ENCODE results near the gene CDH4.

CDH4 gene

DNA sequence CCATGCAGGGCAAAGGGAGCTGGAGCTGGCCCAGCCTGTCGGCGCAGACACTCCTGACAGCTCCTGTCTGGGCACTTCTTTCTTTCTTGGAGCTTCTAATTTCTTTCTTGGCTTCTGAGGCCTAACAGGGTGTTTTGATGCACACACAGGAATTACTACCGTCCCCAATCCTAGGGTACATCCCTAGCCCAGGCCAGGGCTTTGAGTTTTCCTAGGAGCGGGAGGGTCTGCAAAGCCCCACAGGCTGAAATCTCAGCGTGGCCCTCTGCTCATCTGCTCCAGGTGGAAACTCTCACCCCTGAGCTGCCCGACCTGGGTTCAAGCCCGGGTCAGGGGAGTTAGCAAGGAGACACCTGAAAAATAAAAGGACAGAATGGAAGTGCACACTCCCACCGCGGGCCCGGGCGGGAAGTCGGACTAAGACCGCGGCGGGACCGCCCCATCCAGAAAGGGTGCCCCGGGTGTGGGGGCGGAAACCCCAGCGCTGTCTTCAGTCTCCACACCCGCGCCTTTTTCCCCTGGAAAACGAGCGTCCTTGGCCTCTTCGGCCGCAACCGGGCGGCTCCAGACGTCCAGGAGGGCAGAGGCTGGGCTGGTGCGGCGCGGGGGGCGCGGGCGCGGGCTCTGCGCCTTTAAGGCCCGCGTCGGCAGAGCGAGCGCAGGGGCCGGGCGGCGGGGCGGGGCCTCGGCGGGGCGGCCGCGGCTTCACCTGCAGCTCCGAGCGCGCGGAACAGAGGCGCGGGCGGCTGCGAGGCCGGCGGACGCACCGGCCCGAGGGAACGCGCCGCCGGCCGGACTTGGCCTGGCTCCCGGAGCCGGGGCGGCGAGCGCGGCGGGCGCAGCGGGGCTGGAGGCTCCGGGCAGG lies at the start of gene CDH4:
Gene CDH4, plus strand, starts transcription at position 733 of the 865 bp plus-strand sequence.
- no peak for DNase-seq

DNA sequence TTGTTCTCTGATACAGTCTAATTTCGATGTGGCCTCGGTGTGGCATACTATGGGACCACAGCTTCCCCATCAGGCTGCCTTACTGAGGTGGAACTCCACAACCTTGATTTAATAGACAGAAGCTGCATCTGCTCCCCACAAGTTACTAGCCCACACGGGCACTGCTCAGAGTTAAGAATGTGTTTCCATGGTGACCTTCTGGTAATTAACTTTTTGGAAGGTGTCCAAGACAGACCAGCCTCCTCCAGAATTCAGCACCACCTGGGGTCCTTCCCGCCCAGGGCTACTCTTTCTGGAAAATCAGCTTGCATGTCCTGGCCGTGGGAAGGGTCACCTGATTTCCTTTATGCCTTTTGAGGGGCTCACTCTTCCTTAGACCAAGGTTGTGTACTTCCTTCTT lies 48.7 kb upstream of the CDH4 start:
- no peak for DNase-seq

DNA sequence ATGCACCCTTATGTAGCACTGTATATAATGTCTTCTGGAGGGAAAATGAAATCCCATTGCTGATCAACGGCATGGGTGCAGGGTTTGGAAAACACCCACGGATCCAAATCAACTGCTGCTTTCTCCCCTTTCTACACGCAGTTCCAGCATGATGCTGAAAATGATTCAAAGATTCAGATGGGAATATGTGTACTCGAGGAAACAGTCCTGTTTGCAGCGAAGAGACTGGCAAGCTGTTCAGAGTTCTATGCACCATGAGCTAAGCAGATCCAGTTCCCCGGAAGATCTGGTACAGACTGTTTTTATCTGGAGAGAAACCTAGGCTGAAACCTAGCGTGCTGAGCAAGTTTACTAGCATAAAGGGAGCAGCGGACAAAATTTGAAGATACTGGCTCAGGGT lies 47.9 kb upstream of the CDH4 start:
- DNase-seq: no peak

DNA sequence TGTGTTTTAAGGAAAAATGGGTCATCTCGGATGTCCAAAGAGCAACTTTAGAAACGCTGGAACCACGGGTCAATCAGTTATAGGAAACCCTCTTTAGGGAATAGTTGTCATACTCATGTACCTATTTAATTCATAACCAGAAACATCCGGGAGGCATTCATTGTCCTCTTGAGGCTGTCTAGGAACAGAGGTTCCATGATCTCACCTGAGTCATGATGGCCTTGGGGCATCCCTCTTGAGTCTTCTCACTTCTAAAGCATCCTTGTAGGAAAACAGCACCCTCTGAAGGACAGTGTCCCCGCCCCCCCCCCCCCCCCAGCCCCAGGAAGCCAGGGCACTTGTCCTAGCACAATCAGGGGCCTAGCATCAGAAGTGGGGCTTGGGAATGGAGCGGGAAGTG lies 46.3 kb upstream of the CDH4 start:
- DNase-seq: no peak

DNA sequence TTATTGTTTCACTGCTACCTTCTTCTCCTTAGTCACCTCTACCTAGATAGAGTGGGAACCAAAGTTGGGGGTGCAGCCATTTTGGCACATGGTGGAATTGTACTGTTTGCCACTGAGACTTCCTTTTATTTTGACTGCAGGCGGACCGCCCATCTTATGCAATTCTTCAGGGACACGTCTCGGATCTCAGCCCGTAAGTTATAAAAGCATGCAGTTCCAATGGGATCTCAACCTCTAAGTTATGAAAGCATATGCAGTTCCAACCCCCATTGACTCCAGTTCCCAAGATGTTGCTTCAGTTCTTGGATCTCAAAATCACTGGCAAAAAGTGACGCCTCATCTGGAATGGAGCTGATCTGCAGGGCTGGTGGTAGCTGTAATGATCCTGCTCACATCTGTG lies 41.2 kb upstream of the CDH4 start:
- DNase-seq: no peak

DNA sequence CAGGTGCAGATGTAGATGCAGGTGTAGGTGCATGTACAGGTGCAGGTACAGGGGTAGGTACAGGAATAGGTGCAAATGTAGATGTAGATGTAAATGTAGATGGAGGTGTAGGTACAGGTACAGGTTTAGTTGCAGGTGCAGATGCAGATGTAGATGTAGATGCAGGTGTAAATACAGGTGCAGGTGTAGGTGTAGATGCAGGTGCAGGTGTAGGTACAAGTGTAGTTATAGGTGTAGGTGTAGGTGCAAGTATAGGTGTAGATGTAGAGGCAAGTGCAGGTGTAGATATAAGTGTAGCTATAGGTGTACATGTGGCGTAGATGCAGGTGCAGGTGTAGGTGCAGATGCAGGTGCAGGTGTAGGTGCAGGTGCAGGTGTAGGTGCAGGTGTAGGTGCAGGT lies 34.2 kb upstream of the CDH4 start:
- no peak for DNase-seq

DNA sequence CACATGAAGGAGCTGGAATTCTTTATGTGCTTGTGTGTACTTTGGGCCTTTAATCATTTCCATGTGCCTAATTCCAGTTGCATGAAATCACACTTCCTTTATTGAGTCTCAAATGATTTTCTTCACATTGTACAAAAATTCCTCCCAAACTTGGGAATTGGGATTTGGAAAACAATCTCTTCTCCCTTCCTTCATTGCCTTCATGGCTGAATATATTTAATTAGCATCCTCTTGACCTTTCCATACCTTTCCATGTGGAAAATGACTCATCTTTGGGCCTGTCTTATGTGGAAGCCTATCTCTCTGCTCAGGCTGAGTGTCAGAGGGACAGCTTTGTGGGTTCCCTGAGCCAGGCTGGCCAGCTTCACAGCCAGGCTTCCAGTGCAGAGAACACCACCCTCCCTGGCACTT lies 33.0 kb upstream of the CDH4 start:
- DNase-seq: no peak

DNA sequence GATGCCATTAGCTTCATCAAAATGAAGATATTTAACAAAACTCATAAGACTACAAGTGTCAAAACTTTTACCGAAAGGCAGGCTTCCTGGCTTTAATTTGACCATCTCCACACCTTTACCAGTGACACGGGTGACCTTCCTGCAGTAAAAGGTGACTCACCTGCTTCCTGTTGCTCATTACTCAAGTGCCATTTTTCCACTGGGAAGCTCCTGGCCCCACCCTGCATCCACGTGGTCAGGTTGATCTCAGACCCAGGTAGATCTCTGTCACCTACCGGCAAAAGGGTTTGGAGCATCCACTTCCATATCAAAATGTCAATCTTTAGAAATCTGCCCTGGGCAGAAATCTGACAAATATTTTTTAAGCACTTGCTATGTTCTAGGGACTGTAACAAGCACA lies 31.9 kb upstream of the CDH4 start:
- no peak for DNase-seq

DNA sequence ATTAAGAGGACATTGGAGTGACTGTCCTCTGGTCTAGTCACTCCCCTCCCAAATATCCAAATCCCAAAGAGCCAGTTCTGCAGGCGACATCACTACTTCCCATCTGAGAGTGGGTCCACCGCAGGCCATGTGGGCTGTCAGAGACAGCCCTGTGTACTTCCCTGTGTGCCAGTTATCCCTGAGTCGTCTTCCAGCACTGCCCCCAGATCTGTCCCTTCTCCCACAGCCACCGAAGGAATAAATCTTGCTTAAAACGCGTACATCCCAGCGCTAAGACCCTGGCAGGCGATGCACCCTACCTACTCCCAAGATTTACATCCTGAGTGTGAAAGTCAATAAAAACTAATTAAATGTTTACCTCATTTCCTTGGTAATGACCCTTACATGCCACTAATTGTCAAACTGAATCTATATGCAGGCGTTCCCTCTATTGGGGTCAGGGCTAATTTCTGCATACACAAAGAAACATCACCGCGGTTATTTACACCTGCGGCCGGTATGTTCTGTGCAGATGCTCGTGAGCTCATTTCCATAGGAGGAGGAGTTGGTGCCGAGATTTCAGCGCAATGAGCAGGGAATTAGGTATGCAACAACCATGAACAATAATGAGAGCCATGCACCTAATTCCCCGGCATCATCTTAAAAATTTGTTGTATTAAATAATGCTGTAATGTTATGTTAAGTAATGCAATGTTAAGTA lies 31.3 kb upstream of the CDH4 start:
- no peak for DNase-seq

DNA sequence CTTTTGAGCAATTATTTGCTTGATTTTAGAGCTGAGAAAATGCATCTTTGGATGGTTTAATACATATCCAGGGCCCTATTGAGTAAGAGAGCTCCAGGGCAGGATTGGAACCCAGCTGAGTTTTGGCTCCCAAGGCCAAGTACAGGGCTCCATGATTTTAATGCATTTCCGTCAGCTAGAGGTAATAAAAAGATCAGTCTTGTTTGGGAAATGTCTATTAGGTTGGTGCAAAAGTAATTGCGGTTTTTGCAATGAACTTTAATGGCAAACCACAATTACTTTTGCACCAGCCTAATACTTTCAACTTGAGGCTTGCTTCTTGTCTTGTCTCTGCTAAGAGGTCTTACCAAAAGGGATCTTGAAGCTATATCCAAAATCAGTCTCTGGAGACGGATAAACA lies 29.4 kb upstream of the CDH4 start:
- no peak for DNase-seq

DNA sequence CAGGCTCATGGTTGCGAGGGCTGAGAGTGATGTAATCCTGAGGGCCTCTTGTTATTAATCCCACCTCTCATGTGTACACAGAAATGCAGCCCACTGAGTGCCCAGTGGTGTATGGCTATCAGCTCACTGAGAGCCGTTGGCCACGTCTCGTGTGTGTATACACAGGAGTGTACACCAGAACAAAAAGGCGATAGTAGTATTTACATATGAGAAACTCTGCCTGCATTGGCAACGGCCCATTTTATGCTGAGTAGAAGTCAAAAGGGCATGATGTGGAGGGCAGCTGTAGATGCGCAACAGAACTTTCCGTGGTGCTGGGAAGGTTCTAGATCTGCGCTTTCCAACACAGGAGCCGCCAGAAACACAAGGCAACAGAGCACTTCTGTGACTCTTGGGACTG lies 28.9 kb upstream of the CDH4 start:
- no peak for DNase-seq

DNA sequence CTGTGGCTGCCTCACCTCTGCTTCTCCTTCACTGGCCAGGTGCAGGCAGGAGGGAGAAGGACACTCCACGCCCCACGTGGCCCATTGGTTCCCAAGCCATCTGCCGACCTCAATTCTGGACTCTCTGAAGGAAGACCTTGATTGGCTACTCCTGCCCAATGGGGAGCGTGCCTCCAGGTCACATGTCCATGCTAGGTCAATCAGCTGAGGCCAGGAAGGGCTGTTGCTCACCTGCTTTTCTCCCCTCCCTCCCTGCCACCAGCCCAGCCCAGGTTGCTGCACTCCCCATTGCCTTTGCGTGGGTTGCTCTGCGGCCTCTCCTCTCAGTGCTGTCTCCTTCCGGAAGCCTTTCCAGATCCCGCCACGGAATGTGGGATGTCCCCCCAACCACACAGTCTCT lies 21.9 kb upstream of the CDH4 start:
- no peak for DNase-seq

DNA sequence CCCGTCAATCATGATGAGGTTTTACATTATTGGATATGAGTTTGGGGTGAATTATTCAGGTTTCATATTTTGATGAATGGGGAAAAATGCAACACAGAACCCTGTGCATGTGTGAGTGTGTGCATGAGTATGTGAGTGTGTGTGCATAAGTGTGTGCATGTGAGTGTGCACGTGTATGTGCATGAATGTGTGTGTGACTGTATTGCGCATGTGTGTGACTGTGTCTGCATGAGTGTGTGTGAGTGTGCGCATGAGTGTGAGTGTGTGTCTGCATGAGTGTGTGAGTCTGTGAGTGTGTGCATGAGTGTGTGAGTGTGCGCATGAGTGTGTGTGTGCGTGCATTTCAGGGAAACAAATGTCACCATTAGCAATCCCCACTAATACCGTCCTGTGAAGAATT lies 18.5 kb upstream of the CDH4 start:
- no peak for DNase-seq

DNA sequence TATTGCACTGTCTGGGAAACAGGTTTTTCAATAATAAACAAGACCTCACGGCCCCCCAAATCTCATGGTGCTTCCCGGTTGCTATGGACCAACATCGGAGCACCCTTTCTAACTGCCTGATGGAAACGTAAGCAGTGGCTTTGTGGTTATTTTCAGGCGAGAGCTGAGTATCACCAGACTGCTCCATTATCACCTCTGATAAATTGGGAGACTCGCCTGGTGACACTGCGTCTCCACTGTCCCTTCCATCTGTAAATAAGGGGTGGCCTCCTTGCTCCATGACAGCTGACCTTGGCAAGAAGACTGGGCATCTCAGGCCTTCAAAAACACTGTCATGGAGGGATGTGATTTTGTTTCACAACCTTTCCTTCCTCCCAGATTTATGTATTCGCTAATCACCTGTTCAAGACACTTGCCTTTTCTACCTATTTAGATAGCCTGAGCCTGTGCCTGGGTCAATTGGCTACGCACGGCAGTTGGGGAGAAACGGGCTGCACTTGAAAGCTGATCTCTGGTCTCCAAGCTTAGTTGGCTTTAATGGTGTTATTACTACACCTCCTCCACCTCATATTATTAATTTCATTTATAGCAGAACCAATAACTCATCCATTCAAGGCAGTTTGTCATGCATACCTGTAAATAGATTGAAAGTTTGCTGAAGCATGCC lies 17.7 kb upstream of the CDH4 start:
- DNase-seq: no peak

DNA sequence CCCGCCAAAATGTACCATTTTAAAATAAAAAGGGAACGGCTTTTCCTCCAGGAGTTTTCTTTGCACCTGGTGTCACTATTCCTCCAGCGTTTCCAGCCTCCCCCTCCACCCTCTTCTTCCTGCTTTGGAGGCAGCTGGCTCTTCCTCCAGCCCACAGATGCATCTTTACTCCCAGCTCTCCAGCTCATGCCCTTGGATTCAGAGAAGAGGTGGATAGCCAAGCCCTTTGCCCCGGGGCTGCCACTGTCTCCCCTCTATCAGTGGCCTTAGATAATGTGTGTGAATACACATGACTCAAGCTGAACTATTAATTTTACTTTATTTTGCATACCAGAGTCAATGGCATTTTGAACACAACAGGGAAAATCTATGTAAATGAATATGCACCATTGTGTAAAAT lies 15.3 kb upstream of the CDH4 start:
- no peak for DNase-seq

DNA sequence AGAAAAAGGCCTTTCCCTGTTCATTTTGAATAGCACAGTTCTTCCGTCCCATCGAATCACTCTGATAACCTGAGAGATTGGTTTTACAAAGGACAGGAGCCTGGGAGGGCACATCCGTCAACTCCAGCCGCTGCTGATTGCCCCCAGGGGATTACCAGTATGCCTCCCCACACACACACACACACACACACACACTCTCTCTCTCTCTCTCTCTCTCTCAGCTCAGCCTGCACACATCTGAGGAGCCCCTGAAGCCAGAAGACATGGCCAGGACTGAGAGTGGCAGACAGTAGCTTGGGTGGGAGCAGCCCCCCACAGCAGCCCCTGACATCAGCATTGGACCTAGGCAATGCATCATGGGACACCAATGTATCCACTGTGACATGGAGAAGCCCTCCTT lies 13.2 kb upstream of the CDH4 start:
- no peak for DNase-seq

DNA sequence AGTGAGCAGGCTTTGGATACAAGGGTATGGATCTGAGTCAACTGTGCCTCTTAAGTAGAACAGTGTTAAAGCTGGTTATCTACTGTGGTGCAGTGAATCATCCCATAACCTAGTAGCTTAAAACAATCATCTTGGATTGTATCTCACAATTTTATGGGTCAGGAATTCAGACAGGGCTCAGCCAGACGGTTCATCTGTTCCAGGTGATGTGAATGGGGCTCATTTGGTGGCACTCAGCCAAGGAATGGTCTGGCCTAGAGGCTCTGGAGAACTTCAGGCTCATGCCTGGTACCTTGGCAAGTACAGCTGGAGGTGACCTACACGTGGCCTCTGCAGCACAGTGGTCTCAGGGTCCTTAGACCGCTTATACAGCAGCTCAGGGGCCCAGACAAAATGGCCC lies 11.2 kb upstream of the CDH4 start:
- DNase-seq: no peak

DNA sequence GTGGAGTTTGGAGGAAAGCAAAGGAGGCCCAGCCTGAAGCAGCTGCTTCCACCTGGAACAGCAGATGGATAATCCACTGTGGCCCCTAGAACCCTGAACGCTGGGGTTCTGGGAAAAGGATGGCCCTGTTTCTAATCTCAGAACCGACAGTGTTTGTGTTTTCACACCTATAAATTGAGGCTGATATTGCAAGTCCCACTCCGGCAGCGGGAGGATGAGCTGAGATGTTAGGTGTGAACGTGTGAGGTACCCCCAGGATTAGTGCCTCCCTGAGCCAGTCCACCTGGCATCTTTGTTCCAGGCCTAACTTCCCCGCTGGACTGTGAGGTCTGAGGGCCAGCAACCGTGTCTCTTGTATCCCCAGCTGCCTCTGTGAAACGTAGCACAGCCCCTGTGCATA lies 7.8 kb upstream of the CDH4 start:
- DNase-seq: no peak

DNA sequence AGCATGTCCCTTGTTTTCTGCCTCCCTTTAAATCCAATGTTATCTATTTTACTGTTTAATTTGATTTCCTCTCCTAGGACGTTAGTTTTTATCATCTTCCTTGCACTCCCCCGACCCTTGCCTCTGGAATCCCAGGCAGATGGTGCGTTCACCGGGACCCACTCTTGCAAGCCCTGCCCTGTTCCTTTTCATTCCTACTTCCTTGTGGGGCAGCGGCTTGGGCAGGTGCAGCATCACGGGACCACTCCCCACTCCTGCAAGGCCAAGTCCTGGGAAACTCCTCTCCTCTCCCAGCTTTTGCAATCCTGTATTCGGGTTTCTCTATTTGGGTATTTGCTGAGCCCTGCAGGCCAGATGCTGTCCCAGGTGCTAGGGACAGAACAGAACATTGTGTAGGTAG lies 5.8 kb upstream of the CDH4 start:
- DNase-seq: no peak

DNA sequence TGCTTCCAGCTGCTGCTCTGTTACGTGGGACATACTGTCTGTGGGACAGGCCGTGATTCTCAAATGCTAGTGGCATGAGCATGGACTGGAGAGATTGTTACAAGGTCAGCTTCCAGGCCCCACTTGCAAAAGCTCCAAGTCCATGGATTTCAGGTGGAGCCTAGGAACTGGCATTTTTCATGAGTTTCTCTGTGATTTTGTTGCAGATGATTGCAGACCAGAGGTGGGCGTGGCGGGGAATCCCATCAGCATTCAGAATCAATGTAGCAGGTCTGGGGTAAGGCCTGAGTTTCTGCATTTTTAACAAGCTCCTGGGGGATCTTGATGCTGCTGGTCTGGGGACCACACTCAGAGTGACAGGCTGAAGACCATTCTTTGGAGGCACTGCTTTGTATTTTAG lies 2.4 kb upstream of the CDH4 start:
- DNase-seq: no peak

DNA sequence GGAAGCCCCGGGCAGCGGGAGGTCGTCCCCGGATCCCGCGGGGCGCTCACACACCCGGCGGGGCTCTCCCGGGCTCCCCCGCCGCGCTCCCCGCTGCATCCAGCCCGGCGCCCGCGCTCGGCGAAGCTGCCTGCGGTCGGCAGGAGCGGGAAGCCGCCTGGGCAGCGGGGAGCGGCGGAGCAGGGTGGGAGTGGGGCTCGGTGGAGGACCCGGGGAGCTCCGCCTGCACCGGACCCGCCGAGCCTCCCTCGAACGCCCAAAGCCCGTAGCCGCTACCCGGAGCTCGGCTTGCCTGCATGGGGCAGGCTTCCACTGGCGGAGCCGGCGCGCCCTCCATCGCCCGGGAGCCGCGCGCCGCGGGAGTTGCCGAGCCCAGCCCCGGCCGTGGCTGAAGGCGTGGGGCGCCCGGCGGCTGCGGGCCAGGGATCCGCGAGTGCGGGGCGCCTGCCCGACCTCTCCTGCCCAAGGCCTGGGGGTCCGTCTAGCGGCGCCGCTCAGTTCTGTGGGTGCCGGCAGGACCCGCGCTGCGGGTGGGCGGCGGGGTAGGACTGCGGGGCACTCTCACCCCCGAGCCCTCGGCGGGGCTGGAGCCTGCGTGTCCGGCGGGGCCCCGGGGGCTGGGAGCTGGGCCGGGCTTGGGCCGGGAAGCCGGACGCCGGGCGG lies 671 bp downstream of the CDH4 start:
- DNase-seq: no peak

DNA sequence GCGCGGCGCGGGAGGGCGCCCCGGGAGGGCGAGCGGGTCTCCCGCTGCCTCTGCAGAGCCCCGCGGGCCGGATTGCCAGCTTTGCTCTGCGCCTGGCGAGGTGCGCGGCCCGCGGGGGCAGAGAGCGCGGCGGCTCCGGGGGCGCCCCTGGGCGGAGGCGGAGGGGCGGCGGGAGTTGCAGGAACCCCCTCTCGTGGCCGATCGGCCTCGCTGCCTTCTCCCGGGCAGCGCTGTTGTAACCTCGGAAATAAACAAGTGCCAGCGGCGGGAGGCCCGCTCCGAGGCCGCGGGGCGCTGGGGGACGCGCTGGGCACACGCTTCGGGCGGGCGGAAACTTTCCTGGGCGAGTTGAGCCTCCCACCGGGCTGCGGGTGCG lies 1.2 kb downstream of the CDH4 start:
- peak; percentile 31 for DNase-seq

Measured in right hindlimb (tissue), 1 donor.